ENCODE measurements around the gene CSTF1.

GRCh38 chr20:56424931-56425330, 32.5 kb downstream of the CSTF1 start:
- no peak for TF ChIP-seq CTCF (IDR thresholded peaks at IDR 0.05; ENCODE audit: low read depth, low read length)
- no peak for TF ChIP-seq EZH2phosphoT487 (IDR thresholded peaks at IDR 0.05; ENCODE audit: low read depth)

Measured in OCI-LY3 (cell line).